GM19463 (cell line): ENCODE measurements around the gene CYP39A1.

Source experiments
- ATAC-seq: cut with Tn5 transposase; IDR thresholded peaks from one replicate; pipeline ENCODE4 v1.9.1; 2021; ENCODE audit warnings: mild to moderate bottlenecking, moderate library complexity; ENCODE audit not compliant: unreplicated experiment

Gene CYP39A1

DNA sequence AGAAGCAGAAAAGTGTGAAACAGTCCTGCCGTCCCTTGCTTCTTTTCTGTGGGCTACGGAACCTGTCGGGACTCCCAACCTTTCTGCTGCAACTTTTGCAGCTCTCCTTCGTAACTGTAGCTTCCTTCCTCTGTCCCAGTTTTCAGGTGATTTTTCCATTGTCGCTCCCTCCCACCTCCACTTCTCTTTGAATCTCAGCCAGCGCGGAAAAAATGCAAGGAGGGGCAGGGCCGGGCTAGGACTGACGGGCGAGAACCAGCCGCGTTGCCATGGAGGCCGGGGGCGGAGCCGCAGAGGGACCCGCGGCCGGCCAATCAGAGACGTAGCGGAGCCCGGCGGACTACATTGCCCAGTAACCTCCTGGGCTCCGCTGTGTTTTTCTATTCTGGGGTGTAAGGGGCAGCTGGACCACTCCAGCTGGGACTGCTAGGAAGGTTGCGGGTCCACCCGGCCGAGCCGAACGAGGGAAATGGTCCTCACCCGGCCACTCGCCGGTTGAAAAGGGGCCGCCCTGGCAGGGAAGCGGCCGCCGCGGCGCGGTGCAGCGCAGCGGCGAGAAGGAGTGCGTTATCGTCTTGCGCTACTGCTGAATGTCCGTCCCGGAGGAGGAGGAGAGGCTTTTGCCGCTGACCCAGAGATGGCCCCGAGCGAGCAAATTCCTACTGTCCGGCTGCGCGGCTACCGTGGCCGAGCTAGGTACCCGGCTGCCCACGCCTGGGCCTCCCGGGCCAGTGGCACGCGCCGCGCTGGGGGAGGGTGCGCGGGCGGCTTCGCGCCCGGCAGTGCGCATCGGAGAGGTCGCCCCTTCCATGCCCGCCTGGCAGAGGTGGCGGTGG lies at the start of gene CYP39A1, which contains the start of gene SLC25A27:
CYP39A1 (minus strand) TSS at position 216 of the 836 bp plus-strand sequence. CDS start 236 bp downstream, outside the sequence.
SLC25A27 (plus strand) TSS at position 373 of the 836 bp plus-strand sequence; CDS start at position 591, 218 bp downstream.
- ATAC-seq = peak; percentile 100

DNA sequence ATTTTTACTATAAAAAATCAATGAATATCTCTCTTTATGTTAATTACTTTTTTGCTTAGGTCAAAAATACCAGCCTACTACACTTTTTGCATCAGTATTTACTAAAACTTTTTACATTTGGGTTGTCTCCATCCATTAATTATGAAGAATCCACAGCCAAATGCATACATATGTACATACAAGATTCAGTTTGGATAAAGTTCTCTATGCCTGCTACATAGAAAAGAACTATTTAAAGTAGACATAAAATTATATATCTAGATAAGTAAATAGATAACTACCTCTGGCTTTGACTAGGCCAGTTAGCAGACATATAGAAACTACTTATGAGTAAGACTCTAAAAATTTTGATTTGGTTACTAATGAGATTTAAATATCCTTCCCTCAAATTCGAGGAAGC lies 47.4 kb upstream of the CYP39A1 start:
- ATAC-seq = no peak

DNA sequence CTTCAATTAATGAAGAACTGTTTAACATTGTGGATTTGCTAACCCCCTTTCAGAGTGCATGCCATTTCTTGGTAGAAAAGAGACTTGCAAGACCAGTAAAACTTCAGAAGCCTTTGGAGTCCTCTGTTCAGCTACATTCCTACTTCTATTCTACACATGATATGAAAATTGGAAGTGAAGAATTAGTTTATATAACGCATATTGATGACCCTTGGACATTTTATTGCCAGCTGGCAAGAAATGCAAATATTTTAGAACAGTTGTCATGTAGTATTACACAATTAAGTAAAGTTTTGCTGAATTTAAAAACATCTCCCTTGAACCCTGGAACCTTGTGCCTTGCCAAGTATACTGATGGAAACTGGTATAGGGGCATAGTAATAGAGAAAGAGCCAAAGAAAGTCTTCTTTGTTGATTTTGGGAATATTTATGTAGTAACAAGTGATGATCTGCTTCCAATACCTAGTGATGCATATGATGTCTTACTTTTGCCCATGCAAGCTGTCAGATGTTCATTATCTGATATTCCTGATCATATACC lies 38.4 kb upstream of the CYP39A1 start:
- no peak for ATAC-seq

- no peak for ATAC-seq
Observed at GRCh38 chr6:46690141-46690755, 37.6 kb upstream of the CYP39A1 start.

- ATAC-seq = no peak
Observed at GRCh38 chr6:46689657-46690056, 37.0 kb upstream of the CYP39A1 start.

GRCh38 chr6:46688966-46689335 lies 36.3 kb upstream of the CYP39A1 start:
- no peak for ATAC-seq

- ATAC-seq = no peak
Observed at GRCh38 chr6:46688117-46688965, 35.7 kb upstream of the CYP39A1 start.

- ATAC-seq = no peak
Observed at GRCh38 chr6:46687619-46688097, 35.0 kb upstream of the CYP39A1 start, which contains the start of gene TDRD6. Gene TDRD6, plus strand, starts transcription at chr6:46687885. Its CDS starts 244 bp downstream, at chr6:46688129.

GRCh38 chr6:46684771-46685170 lies 32.2 kb upstream of the CYP39A1 start:
- no peak for ATAC-seq

GRCh38 chr6:46677314-46677654 lies 24.7 kb upstream of the CYP39A1 start:
- no peak for ATAC-seq

DNA sequence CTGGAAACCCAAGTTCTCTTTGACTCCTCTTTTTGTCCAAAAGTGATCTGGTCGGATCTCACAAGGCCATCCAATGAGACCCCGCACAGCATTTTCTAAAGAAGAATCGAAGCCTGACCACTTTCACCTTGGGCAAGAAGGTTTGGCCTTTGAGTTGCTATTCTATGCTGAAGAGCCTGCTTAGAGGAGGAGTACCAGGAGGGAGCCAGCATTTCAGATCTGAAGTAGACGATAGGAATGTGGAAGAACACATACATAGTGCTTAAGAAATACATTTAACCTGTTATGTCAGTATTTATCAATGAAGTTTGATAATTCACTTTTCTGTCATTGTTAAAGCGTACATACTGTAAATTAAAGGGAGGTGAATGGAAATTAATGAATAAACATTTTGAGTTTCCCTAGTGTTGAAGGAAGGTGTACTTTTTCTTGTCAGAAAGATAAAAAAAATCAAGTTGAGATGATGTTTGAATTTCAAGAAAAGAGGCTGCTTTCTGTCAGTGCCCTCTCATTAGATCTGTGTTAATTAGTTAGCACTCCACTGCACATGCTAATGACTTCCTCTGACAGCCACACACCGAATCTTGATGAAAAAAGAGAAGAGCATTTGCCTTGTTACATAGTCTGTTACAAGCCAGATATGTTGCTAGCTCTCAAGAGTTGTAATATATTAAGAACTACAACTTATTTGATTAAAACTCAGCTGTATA lies 24.1 kb upstream of the CYP39A1 start:
- ATAC-seq = no peak

- no peak for ATAC-seq
Observed at GRCh38 chr6:46674410-46674809, 21.8 kb upstream of the CYP39A1 start.

GRCh38 chr6:46667377-46667776 lies 14.8 kb upstream of the CYP39A1 start:
- ATAC-seq = no peak

DNA sequence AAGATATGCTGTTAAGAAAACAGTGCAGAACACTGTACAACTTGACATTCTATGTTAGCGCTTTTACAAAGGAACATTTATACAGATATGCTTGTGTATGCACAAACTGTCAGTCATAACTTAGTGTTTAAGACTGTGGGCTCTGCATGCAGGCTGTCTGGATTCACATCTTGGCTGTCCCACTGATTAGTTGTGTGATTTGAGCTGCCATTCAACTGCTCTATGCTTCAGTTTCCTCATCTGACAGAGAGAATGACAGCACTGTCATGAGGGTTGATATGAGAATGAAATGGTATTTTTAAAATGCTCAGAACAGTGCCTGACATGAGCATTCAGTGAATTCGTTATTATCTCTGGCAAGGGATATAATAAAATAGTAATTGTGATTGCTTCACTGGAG lies 8.9 kb upstream of the CYP39A1 start:
- ATAC-seq = no peak

DNA sequence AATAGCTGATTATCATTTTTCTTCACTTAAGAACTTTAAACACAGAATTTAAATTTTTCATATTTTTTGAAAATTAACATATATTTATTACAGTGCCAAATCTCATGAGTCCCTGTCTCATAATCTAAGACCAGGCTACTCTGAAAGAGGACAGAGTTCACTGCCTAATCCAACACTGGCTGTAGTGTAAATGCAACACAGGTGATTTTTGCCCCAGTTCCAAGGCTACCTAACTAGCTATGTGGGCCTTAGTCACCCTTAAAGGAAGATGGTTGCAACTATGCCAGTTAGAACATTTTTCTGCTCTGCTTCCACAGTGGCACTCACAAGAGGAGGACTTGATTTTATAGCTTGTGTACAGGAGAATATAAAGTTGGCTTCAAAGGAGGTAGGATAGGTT lies 5.0 kb upstream of the CYP39A1 start:
- no peak for ATAC-seq

DNA sequence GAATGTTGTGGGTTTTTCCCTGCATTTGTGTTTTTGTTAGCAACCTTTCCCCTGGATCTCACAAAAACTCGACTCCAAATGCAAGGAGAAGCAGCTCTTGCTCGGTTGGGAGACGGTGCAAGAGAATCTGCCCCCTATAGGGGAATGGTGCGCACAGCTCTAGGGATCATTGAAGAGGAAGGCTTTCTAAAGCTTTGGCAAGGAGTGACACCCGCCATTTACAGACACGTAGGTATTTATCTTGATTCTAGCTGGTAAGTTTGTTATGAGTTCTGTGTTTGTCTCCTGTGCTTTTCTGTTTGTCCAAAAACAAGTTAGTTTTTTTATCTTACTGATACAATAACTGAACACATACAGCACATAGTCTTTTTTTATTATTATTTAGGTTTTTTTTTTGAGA lies 3.2 kb upstream of the CYP39A1 start:
- no peak for ATAC-seq

DNA sequence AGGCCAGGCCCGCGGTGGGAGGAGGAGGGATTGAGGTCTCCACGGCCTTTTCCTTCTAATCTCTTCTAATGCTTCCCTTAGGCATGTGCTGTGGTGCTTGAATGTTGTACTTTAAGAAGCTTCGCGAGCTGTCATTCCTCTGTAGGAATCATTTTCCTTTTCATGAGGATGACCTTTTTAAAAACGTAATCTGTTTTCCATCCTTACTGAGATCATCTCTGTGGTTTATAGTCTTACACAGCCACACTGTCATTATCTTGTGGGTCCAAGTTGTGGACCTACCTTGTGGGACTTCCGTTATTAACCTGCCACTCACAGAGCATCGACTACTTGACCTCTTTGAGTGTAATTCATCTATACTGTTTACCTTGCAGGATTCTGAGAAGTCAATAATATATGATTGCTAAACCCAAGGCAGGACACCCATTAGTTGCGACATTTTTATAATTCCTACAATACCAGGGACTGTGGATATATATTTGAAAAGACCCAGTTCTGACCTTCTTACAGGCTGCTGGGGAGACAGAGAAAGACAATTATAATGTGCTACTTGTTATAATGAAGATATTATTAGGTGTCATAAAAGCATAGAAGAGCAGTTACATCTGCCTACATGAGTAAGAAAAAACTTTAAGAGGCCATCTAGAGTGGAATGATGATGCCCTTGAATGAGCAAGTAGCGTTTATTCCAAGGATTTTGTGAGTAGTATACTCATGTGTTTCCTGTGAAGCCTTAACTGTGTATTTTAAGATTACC lies 999 bp upstream of the CYP39A1 start:
- no peak for ATAC-seq

- ATAC-seq = no peak
Observed at GRCh38 chr6:46652232-46652602, 401 bp downstream of the CYP39A1 start.

DNA sequence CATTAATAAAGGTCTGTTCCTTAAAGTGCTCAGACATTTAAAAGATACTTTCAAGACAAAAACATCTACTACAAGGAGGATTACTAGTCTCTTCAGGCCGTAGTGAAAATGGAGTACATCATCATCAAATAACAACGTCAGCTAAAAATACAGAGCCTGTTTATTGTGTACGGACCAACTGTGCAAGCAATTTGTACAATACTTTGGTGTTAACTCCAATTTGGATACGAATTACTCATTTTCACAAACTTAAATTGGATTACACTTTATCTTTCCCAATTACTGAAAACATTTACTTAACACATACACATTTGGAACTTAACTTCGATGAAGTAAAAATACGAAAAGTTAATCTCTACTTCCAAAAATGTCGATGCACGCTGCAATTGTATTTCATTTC lies 802 bp downstream of the CYP39A1 start:
- no peak for ATAC-seq

DNA sequence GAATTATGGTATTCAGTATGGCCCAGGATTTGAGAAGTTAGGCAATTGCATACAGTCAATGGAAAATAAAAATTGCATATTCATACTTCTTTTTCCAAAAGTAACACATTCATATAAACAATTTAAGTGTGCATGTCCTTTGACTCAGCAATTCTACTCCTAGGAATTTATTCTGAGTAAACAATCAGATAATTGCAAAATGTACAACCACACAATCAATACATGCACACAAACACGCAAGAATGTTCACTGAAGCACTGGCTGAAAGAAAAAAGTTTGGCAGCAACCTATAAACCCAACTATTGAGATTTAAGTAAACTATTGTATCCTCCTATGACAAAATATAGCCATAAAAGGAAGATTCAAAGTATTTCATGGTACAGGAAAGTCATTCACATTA lies 1.6 kb downstream of the CYP39A1 start:
- no peak for ATAC-seq
